GM18517 (cell line): ENCODE results near the gene ASTN2.

Experiments used
- ATAC-seq: cut with Tn5 transposase; IDR thresholded peaks from one replicate; pipeline ENCODE4 v1.9.1; 2021; ENCODE audit warnings: mild to moderate bottlenecking, moderate library complexity; ENCODE audit not compliant: unreplicated experiment

Gene ASTN2

GRCh38 chr9:117415358-117415914 is 579 bp upstream of the ASTN2 start:
- no peak for ATAC-seq

- ATAC-seq = no peak
These were observed 494 bp downstream of the ASTN2 start for GRCh38 chr9:117414220-117414905.

- ATAC-seq = no peak
These were observed 1.3 kb downstream of the ASTN2 start for GRCh38 chr9:117413346-117414219.

DNA sequence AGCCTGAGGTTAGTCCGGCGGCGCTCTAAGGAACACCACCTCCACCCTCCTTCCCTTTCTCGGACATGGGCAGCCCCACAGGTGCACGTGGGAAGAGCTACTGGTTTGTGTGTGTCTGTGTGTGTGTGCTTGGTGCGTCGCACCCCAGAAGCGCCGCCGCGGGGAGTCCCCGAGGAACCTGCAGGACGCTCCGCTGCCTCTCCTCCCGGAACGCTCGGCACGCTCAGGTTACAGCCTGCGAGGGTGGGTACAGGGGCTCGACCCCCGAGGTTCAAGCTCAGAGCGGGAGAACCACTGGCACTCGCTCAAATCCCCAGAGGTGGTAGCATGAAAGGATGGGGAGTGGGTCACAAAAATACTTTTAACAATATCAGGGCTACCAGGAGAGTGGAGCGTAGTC is 2.0 kb downstream of the ASTN2 start:
- no peak for ATAC-seq

DNA sequence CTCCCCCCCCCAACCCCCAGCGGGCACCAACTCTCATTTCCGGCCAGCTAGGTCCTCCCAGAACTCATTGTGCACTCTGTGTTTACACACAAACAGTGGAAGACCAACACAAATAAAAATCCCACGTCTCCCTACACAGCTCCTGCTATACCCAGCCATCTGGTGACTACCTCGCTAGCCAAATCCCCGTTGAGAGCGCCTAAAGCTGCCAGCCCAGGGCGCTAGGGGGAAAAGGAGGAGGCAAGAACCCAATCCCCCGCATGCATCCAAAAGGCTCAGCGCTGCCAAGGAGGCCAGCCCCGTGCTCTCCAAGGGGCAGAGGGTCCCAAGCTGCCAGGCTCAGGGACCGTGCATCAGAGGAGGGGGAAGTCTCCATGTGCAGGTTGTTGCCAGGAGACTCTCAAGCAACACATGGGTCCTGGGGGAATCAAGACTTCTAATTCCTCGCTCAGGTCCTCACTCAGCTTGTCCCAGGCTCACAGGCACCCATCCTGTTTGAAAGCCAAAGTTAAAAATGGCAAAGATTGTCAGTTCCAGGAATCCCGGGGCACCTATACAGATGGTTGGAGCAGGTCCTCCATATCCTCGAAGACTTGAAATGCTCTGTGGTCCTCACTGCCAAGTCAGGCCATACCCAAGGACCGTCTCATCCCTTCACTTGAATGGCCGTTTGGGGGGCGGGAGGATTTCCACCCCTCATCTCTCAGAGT is 2.7 kb downstream of the ASTN2 start:
- no peak for ATAC-seq

GRCh38 chr9:117411547-117411946 is 3.3 kb downstream of the ASTN2 start:
- no peak for ATAC-seq

DNA sequence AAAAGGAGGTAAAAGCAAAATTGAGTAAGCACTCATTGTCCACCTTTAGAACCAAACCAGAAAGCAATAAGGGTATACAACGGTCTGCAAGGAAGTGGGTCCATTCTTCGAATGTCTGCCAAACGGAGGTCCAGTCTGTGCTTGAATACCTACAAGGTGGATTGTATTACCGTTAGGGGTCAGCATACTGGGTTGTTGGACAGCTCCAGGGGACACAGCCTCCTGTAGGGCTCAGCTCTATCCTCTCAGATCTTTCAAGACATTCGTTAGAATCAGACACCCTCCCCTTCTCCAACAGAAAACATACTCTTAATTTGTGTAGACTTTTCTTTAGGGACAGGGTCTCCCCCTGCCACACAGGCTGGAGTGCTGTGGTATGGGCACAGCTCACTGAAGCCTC is 5.5 kb downstream of the ASTN2 start:
- ATAC-seq = no peak

DNA sequence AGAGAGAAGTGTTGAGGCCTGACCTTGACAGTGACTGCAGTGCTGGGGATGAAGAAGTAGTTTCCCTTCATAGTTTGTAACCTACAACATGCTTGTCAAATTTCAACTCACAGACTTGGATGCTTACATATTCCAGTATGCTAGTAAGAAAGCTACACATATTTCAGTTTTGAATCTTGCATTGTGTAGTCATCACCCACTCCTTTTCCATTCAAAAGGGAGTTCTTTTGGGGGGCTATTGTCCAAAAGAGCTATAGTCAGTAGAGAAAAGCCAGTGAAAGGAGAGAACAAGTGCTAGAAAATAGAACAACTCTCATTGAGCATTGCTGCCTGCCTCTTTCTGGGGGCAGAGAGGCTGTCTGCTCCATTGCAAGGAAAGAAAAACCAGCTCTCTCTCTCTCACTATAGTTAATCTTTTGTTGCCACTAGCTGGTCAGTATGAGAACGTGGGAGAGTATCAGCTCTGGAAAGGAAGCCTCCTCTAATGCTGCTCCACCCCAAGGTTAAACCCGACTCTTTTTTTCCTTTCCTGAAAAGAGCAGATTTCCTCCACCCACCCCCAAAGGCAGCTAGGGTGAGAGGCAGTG is 7.3 kb downstream of the ASTN2 start:
- ATAC-seq = no peak

- ATAC-seq = no peak
These were observed 8.7 kb downstream of the ASTN2 start for GRCh38 chr9:117405950-117406705.

- no peak for ATAC-seq
These were observed 11.0 kb downstream of the ASTN2 start for GRCh38 chr9:117403848-117404247.

- no peak for ATAC-seq
These were observed 11.4 kb downstream of the ASTN2 start for GRCh38 chr9:117403403-117403811.

DNA sequence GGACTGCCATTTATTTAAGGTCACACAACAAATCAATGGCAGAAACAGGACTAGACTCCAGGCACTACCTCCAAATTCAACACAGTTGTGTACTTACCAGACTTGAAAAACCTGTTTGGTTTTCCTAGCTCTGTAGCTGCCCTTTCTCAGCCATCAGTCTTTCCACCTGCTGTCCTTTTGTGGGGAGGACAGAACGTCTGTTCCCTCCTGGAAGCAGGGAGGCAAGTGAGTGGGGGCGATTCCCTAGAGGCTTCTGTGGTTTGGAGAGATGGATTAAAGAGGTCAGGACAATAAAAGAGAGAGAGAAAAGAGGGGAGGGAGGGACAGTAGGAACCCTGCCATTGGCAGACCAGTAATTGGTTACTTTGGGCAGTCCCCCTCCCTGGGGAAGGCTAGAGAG is 14.7 kb downstream of the ASTN2 start:
- ATAC-seq = no peak

DNA sequence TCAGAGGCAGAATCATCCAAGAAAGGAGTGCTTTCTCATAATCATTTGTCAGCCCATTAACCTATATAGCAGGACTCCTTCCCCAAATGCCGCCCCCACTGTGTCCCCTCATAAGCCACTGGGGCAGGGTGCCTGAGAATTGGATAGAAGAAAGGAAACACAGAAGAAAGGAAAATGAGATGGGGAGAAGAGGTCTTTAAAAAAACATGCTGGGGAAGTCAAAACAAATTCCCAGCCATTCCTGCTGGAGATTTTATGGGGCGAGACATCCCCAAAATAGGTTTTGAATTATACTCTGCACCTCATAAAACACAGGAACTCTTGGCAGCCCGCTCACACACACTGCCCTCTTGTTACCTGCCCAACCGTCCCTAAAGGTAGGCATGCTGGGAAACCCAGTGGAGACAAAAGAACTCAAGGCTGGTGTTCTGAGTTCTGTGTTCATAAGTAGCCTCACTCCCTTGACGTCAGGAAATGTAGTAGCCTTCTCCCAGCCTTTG is 19.7 kb downstream of the ASTN2 start:
- no peak for ATAC-seq

GRCh38 chr9:117394655-117395054 is 20.2 kb downstream of the ASTN2 start:
- no peak for ATAC-seq

DNA sequence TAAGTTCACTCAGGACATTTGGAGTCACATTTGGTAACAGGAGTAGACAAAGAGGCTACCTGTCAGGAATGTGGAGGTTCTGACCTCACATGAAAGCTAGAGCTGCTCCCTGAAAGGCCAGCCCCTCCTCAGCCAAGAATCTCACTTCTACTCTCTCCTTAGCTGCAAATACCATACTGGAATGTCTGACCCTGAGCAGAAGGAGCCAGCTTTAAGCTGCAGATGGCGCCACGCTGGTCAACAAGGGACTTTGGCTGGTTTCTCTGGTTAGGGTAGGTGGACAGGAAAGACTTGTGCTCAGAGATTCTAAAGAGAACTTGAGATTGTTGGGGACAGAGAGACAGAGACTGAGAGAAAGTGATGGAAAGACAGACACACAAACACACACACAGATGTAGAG is 21.9 kb downstream of the ASTN2 start:
- ATAC-seq = no peak

DNA sequence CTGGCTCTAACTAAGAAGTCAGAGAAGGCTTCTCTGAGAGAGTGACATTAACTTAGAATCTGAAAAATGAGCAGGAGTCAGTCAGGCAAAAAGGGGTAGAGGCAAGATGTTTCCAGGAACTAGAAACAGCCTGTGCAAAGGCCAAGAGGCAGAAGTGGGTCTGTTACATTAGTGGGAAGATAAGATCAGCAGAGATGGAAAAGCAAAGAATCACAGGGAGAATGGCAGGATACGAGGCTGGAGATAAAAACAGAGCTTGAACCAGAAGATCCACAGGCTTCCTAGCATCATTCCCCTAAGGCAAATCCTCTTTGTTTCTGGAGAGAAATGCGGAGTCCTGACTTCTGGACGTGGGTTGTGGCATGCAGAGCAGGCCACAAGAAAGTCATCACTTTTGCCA is 27.4 kb downstream of the ASTN2 start:
- no peak for ATAC-seq

GRCh38 chr9:117379341-117379740 is 35.5 kb downstream of the ASTN2 start:
- no peak for ATAC-seq

DNA sequence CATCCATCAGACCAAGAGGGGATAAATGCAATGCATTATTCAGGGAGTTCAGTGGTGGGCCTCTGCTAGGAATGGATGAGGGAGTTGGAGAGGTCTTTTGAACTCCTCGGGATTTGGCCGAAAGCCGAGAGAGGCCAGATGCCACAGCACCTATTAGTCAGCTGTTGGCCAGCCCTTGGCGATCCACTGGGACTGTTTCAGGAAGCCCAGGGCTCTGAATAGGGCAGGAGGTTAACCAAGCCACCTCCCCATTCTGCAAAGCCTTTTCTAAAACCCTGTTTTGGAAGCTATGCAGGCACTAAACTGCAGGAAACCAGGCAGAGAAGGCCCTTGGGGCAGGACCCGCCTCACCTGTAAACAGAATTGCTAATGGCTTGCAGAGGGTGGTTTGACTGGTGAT is 37.8 kb downstream of the ASTN2 start:
- ATAC-seq = no peak

- no peak for ATAC-seq
These were observed 38.9 kb downstream of the ASTN2 start for GRCh38 chr9:117375956-117376355.

GRCh38 chr9:117374076-117374725 is 40.7 kb downstream of the ASTN2 start:
- ATAC-seq = no peak
